Activated CD4-positive, alpha-beta T cell treated with anti-CD3 and anti-CD28 coated beads for 4 hours (primary cell): ENCODE measurements around the gene KIF5C.
"Not testable (repeated sequence)": the region's sequence is repeated elsewhere in the genome, so short reads cannot be mapped to it uniquely, and the experiment has no call there.

Experiments used
- DNase-seq, 2 donors: peaks; one replicate each; pipeline ENCODE4 v3.0.0-alpha.2; 2020

Gene KIF5C

DNA sequence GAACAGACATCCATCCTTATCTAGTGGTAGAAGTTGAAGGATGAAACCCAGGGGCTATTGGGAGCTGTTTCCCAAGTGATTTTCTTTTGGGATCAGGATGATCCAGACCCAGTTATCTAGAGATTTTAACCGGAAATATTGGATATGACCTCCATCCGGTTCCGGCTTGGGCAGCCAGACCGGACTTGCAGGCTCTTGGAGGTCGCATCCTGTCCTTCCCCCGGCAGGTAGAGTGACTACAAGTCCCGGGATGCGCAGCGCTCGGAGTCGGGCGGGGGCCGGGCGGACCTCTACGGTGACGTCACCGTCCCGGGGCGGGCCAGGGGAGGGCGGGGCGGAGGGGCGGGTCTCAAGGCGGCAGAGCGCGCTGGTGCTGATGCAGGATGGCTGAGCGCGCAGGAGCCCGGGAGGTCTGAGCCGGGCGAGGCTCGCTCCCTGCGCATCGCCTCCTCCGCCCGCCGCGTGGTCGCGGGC lies at the start of gene KIF5C:
Gene KIF5C (plus strand): TSS at position 360 of the 474 bp plus-strand sequence. CDS start 391 bp downstream, outside the sequence.
- DNase-seq: peak; percentile 90

DNA sequence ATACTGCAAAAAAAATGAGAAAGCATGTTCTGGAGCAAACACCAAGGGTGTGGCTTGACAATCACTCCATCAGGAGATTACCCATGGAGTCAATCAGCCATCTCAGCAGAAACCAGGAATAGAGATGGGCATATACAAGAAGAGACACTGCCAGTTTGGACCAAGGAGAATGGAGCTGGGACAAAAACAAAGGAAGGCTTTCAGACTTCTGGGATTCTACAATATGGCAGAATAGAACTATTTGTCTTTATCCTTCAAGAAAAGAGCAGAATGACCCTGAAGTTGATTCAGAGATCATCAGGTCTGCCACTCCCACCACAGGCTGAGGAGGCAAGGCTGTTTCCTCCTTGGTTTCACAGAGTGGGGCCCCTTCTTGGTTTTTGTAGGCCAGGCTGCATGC lies 48.2 kb upstream of the KIF5C start:
- DNase-seq: no peak

DNA sequence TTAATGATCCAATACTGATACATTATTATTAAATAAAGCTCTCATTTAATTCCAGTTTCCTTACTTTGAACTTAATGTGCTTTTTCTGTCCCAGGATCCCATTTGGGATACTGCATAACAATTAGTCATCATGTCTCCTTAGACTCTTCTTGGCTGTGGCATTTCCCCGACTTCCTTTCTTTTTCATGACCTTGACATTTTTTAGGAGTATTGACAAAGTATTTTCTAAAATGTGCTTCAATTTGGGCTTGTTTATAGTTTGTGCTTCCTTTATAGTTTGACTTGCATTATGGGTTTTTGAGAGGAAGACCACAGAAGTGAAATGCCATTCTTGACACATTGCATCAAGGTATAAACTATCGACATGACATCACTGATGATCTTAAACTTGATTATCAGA lies 46.1 kb upstream of the KIF5C start:
- no peak for DNase-seq

DNA sequence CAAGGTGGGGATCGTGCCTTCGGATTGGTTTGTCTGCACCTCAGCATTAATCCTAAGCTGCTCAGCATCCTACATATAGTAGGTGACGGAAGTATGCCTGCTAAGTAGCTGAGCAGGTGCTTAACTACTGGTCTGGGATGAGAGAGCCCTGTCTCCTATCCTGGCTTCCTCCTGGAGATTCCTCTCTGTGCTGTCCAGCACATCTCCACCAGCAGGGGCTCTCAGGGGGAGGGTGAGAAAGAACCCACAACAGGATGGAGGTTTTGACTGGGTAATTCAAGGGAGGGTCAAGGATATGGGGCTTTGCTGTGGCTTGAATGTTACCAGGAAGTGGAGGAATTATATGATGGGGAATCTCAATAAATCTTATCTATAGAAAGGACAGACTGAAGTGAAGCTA lies 45.4 kb upstream of the KIF5C start:
- no peak for DNase-seq

DNA sequence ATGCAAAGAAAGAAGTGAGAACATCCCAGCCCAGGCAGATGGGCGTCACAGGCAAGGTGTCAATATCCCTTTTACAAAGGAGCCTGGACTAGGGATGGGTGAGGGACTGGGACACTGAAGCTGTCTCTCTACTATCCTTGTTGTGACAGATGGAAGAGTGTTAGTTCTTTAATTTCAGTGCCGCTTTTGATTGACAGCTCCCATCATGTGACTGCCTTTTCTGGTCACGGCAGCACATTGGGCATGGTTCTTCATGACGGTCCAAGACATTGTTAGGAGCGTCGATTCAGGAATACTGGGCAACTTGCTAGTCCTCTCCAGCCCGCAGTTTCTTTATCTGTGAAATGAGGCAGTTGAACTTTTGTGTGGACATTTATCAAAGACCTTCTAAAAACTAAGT lies 42.4 kb upstream of the KIF5C start:
- no peak for DNase-seq

DNA sequence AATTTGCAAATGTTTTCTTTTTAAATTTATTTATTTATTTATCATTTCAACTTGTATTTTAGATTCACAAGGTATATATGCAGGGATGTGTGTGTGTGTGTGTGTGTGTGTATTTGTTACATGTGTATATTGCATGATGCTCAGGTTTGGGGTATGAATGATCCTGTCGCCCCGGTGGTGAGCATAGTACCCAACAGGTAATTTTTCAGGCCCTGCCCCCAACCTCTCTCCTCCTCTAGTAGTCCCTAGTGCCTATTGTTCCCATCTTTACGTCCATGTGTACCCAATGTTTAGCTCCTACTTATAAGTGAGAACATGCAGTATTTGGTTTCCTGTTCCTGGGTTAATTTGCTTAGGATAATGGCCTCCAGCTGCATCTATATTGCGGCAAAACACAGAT lies 33.0 kb upstream of the KIF5C start:
- no peak for DNase-seq

DNA sequence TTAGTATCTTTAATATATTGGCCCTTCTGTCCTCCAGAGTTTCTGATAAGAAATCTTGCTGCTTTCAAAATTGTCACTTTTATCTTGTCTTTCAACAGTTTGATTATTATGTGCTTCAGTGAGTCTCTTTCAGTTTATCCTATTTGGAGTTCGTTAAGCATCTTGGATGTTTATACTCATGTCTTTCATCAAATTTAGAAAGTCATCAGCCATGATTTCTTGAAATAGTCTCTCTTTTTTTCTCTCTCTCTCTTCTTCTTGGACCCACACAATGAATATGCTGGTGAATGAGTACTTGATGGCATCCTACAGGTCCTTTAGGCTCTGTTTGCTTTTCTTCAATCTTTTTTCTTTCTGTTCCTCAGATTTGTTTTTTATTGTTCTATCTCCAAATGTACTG lies 26.9 kb upstream of the KIF5C start:
- no peak for DNase-seq

DNA sequence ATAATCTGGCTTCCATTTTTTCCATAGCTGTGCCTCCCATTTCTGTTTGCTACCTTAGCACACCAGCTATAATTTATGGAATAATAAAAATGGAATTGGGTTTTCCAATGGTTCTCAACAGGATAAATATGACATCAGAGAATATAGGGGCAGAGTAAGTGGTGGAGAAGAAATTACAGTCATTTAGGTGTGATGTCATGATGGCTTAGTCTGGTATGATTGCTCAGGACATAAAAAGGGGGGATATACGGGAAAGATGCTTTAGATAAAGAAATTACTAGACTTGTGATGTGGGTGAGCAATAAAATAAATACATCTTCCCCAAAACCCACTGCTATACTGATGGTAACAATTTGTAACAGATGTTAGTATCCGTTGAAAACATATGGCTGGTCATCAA lies 21.6 kb upstream of the KIF5C start:
- DNase-seq: no peak

DNA sequence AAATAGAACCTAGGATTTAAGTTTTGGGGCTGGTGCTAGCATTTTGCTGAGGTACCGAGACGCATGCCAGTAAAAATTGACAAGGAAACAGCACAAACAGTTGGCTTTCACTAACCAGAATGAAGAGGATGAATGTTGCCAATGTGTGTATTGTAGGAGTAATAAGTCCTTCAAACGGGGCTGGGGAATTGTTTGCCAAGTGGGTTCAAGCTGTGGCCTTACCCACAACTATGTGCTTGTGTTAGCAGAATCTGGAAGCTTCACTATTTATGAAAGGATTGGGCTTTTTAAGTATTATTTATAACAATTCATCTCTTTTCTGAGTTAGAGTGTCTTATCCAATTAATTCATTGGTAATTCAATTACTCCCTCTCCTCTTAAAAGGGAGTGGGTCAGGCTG lies 15.0 kb upstream of the KIF5C start:
- DNase-seq: no peak

DNA sequence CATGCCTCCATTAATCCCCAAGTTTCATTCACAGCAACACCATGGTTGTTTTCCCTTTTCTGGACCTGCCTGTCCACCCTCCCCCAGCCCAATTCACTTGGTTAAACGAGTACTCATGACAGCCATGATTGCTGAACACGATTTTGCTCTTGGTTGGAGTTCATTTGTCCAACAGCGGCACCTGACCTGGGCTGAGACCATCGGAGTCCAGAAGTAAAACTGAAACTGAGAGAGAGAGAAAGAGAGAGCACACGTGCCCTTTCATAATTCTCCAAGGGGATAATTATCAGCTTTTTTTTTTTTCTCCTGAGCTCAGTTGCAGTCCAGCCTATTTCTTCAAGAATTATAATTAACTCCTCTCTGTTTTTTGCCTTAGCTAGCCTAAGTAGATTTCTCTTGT lies 13.7 kb upstream of the KIF5C start:
- no peak for DNase-seq

DNA sequence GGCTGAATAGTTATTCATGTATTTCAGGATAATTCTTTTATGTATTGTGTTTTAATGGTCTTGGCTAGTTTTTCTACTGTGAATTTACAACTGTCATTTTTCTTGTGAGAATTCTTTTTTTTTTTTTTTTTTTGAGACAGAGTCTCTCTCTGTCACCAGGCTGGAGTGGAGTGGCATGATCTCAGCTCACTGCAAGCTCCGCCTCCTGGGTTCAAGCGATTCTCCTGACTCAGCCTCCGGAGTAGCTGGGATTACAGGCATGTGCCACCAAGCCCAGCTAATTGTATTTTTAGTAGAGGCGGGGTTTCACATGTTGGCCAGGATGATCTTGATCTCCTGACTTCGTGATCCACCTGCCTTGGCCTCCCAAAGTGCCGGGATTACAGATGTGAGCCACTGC lies 12.5 kb upstream of the KIF5C start:
- DNase-seq: not testable (repeated sequence)

DNA sequence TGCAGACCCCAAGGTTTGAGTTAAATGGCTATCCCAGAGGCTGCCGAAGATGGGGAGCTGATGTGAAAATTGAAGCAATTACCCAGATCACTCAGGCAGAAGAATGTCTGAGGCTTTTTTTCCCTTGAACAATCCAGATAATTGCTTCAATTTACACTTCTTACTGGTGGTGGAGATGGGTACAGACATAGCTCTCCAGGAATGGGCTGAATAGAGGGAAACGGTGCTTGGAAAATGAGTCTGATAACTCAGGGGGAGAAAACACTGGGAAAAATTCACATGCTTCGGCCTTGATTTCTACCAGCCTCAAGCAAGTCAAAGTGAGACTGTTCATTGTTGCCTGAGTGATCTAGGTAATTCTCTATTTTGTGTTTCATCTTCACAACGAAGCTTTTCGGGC lies 9.5 kb upstream of the KIF5C start:
- DNase-seq: no peak

DNA sequence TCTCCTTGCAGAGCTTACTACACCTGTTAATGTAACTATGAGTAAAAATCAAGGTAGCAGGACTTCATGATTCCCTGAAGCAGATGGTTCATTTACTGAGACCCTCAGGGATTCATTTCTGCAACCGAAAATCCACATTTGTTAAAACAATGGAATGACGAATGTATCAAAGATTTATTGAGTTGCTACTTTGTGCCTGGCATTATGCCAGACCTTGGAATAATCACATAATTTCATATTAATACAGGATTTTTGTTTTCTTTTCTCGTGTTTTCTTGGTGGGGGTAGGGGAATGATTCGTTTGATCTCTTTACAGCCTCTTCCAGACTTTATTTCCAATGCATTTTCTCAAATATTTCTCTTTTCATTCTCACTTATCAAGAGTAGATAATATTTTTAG lies 8.9 kb upstream of the KIF5C start:
- no peak for DNase-seq

DNA sequence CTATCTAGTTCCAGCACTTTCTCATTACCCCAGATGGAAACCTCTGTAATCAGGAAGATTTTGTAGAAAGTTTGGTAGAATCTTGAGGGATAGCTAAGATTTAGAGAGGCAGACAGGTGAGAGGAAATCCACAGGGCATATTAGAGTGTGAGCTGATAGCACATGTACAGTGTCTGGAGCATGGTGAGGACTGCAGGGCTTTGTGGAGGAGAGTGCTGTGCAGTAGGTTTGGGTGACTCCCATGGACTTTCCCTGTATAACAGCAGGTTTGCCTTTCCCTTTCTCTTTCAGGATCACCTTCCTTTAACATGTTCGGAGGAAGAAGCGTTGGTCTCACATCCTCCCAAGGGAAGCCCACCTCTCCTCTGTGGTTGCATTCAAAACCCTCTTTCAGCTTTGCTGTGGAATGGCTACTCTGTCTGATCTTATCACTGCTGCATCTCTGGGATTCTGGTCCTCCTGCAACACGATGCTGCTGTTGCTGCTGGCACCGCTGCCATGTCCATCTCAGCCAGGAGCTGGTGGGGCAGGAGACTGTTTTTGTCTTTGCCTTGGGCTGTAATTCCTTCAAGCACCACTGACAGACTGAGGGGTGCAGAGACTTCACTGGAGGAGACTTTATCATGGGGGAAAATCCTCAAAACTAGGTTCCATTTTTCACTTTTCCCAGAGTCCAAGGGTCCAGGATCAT lies 7.8 kb upstream of the KIF5C start:
- no peak for DNase-seq

DNA sequence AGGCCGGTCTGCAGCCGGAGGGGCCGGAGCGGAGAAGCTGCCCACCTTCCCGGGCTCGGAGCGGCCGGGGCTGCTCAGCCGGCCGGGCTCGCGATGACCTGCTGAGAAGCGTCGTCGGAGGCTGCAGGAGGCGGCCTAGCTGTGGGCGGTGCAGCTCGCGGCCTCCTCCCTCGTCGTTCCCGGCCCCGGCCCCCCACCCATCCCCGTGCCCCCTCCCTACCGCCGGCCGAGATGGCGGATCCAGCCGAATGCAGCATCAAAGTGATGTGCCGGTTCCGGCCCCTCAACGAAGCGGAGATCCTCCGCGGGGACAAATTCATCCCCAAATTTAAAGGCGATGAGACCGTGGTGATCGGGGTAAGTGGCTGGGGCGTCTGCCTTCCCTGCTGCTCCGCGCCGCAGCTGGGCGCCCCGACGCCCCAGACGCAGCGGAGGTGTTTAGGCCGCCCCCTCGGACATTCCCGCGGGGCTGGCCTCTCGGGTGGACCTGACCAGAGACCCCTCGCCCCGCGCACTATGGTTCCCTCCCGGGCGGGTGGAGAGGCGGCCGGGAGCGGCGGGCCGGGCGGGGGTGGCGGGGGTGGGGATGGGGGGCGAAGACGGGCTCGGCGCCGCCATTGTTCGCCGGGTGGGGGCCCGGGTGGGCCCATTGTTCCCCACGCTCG lies 492 bp downstream of the KIF5C start:
- peak; percentile 10 to 15 for DNase-seq

DNA sequence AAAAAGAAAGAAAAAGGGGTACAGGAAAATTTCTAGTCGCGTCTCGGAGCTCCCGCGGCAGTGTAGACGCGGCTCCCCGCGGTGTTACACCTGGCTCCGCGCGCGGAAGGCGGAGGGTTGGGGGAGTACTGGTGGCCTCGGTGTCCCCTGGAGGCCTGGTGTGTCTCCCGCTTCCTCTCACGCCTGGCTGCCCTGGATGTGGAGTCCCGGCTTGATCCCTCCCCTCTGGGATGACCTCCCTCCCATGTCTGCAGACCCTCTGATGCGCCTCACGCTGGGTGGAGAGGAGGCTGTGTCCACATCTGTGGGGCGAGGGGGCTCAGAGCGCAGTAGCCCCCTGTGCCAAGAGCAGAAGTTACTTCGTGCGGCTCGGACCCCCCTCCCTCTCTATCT lies 1.2 kb downstream of the KIF5C start:
- DNase-seq: peak; percentile 6 to 20

DNA sequence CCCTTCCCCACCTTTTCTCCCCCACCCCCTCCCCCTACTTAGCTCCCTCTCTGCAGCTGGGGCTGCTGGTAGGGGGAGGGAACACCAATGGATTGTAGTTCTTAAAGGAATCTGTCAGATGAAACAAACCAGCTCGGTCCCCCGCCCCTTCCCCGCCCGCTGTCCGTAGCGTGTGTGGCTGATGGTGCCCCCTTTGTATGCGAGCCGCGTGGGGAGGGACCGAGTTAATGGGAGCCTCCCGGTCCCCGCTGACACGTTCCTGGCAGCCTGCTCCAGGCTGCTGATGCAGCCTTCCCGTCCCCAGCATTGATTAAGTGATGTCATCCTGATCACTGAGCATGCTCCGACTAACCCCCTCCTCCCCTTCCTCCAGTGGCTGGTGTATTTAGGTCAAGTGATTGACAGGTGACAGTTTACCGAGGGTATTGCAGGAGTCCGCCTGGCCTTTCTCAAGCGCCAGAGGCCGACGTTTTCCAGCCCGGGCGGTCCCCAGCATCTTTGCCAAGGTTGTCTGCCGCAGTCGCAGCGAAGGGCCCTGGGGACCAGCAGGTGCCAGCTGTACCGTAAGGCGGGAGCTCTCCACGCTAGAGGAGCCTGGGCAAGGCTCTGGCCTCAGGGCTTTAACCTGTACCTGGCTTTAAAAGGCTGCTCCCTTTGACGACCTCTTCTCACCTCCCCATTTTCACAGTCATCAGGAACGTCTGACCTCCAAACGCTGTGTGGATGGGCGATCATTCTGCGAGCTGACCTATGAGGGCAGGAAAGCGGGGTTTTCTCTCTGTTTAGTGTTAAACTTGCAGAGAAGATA lies 1.8 kb downstream of the KIF5C start:
- peak; percentile 54 to 61 for DNase-seq

DNA sequence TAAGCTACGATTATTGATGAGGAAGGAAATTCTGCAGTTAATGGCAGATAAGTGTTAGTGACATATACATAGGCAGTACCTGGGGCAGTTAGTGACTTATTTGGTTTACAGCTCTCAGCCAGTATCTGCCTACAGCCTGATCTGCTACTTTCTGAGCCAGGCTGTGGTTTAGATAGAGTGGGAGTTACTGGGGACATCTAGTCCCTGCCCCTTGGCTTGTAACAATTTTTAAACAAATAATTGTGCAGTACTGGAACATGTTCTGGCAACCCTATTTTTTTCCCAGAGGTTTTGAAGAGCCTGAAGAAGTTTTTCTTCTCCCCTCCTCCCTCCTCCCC lies 2.3 kb downstream of the KIF5C start:
- DNase-seq: no peak

DNA sequence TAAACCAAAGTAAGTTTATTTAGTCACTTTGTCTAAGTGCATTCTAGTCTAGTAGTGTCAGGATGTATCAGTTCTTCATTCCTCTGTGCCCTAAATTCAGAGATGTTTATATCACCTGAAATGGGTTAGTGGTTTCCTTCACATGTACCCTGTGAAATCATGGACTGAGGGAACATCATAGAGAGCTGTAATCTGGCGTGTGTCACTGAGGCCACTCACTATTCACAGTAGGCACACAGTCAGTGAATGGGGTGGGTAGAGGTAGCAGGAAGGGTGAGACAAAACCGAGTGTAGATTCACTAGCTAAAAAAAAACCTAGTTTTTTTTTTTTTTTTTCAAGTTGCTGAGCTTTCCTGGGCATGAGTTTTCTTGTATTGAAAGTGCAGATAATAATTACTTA lies 5.6 kb downstream of the KIF5C start:
- DNase-seq: no peak

DNA sequence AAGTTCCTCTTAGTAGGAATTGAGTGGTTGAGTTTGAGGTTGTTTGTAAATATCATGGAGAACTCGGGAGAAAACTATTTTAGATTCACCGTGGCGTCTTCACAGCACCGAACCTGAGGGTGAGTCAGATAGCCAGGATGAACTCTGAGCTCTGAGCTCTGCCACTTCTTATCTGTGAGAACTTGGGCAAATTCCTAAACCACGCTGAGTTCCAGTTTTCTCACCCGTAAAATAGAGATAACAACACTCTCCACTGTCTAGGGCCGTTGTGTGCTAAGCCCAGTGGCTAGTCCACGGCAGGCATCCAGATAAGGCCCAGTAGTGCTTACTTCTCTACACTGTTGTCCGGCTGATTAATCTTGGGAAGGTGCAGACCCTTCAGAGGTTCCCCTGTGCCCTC lies 7.0 kb downstream of the KIF5C start:
- no peak for DNase-seq

DNA sequence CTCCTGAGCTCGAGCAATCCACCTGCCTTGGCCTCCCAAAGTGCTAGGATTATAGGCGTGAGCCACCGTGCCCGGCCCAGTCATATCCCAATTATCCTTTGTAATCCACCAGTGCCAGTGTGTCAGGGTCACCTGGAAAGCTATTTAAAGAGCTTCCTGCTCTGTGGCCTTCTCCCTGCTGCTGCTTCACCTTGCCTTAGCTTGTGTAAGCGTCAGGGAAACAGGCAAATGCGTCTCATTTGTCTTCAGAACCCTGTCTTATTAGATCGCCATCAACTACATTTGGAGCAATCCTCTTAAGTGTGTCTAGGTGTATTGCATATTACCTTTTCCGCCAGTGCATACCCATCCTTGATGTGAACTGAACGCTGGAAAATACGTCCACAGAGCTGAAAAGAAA lies 10.2 kb downstream of the KIF5C start:
- DNase-seq: no peak

DNA sequence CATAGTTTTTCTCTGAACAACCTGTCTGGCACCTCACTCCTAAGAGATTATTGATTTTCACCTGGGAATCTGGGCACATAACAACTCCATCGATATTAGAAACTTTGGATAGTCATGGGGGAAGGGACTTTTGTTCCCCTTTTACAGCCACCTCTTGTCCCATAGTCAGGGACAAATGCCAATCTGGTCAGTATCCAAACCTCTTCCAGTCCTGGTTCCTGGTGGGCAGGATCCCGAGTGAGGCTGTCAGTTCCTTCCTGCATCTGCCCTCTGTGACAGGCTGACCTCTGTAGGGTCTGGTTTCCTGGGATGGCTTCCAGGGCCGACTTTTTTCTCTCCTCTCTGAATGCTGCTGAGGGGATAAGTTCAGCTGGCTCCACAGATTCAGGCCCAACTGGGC lies 11.0 kb downstream of the KIF5C start:
- no peak for DNase-seq

DNA sequence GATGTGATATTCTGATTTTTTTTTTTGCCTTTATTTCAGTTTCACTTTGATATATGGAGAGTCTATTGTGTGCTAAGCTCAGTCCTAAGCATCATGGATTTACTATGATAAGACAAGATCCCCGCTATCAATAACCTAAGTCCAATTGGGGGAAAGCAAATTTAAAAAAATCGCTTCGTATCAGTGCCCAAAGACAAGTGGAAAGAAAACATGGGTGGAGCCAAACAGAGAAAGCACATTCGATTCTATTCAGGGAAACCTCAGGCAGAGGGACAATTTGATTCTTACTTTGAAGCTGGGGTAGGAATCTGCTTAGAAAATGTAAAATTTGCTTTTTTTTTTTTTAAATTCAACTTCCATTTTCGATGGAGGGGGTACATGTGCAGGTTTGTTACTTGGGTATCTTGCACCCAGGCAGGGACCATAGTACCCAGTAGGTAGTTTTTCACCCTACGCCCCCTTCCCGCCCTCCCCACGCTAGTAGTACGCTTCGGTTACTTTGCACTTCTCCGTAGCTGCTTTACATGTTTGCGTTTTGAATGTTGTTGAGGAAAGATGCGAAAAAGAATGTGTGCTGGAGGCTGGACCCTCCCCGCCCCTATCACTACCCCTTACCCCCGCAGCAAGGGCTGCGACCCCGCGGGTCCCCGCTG lies 12.4 kb downstream of the KIF5C start:
- no peak for DNase-seq
